Bronchial epithelial cell (primary cell): ENCODE measurements around the gene WDFY4. TPM values are rescaled to one million over a fixed set of nuclear protein-coding genes. Genes with fewer than 3 reads are reported as not detected.

Experiments used
- DNase-seq: peaks from one replicate; pipeline ENCODE4 v3.0.0-alpha.2; 2010; ENCODE audit warnings: low read depth
- FAIRE-seq: peaks from 2 replicates; lab custom pipeline; 2011; peaks lifted over from hg19 to GRCh38; lab: Jason Lieb, UNC
- H3K27me3 ChIP-seq: 2 replicates; pipeline ENCODE4 v1.5.1; 2011; ENCODE audit warnings: low read length; ENCODE audit not compliant: control insufficient read depth, insufficient read depth
- H3K36me3 ChIP-seq: 2 replicates; pipeline ENCODE4 v1.5.1; 2011; ENCODE audit warnings: low read length; ENCODE audit not compliant: control insufficient read depth, insufficient read depth
- H3K4me3 ChIP-seq: 2 replicates; pipeline ENCODE4 v1.5.1; 2011; ENCODE audit warnings: mild to moderate bottlenecking, low read depth, low read length, control low read depth
- total RNA-seq: library from RNA; depleted of rRNA; stranded (reverse); fragments of >200 nt; gene quantifications from 2 replicates; pipeline ENCODE4 v1.2.1, GENCODE V29; 2014
- TF ChIP-seq, protein P1 (sequence below): IDR thresholded peaks from 2 replicates; pipeline ENCODE4 v1.5.1; 2011; ENCODE audit warnings: mild to moderate bottlenecking, moderate library complexity, low read length, control low read depth, inconsistent platforms; ENCODE audit not compliant: insufficient read depth, severe bottlenecking

Gene WDFY4
- total RNA-seq, 1 donor from 2014 or later = under 0.01 TPM

DNA sequence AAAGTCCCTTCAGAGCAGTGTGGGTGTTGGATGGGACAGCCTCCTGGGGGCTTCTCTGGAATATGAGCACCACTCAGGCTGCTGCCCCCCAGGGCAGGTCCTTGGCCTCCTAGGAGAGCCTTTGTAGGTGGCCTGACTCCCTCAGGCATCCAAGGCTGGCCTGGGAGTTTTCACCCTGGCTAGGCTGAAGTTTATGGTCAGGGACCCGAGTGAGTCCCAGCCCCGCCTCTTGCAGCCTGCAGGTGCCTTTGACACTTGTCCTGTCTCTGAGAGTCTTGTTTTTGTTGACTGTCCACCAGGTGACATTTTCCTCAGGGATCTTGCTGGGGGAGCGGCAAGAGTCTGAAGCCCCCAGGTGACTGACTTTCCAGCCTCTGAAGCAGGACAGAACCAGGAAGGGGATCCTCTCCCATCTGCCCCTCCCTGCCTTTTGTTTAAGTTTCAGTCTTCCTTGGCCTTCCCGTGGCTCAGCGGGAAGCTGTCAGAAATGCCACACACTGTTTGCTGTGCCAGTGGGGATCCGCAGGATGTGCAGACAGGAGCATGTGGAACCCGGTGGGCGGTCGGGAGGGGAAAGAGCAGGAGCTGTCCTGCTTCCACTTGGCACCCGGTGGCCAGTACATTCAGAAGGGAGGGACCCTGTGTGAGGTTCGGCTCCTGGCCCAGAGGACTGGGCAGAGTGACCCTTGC is 195.5 kb downstream of the WDFY4 start:
- TF ChIP-seq, protein P1, sequence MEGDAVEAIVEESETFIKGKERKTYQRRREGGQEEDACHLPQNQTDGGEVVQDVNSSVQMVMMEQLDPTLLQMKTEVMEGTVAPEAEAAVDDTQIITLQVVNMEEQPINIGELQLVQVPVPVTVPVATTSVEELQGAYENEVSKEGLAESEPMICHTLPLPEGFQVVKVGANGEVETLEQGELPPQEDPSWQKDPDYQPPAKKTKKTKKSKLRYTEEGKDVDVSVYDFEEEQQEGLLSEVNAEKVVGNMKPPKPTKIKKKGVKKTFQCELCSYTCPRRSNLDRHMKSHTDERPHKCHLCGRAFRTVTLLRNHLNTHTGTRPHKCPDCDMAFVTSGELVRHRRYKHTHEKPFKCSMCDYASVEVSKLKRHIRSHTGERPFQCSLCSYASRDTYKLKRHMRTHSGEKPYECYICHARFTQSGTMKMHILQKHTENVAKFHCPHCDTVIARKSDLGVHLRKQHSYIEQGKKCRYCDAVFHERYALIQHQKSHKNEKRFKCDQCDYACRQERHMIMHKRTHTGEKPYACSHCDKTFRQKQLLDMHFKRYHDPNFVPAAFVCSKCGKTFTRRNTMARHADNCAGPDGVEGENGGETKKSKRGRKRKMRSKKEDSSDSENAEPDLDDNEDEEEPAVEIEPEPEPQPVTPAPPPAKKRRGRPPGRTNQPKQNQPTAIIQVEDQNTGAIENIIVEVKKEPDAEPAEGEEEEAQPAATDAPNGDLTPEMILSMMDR = no peak

DNA sequence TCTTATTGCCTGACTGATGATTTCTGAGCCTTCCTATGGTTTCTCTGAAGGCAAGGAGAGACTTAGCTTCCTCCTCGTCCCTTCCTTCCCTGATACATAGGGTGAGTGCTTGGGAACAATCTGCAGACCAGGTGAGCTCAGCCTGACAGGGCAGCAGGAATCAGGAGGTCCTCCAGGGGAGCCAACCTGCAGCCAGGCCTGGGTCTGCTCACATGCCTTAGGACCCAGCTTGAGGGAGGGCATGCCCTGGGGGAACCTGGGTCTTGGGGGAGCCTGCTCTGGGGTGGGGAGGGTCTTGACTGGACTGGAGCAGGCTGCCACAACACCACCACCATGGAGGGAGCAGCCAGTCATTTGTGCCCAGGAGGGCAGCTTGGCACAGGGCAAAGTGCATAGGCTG is 197.3 kb downstream of the WDFY4 start:
- Histone ChIP-seq H3K4me3 (no peak overlapping the region), H3K27me3 (no peaks in the 10 kb centered on the region), H3K36me3 (no peaks in the 10 kb centered on the region)
- DNase-seq (no peak), FAIRE-seq (no peak)
- TF ChIP-seq, protein P1 = no peak

More for the DNA sequence above, 195.5 kb downstream of the WDFY4 start:
- no peak overlapping the region for H3K4me3 ChIP-seq
- DNase-seq (no peak), FAIRE-seq (no peak)
- no peaks in the 10 kb centered on the region for H3K36me3 ChIP-seq
- H3K27me3 ChIP-seq = no peaks in the 10 kb centered on the region

DNA sequence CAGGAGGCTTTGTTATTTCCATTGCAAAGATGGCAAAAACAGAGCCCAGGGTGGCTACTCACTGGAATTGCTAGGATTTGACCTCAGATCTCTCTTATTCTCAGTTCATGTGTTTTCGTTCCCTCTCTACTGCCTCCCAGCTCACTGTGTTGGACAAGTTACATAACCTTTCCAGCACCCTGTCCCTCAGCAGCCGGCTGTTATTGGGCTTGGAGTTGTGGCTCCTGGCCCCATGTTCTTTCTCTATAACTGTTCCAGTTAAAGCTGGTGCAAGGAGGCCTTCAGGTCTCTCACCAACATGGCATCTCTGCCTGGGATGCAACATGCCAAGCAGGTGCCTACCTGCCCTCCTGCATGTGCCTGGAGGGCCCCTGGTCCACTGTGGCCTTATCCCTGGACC is 198.2 kb downstream of the WDFY4 start:
- Histone ChIP-seq H3K27me3 (no peaks in the 10 kb centered on the region), H3K36me3 (no peaks in the 10 kb centered on the region), H3K4me3 (no peak overlapping the region)
- DNase-seq (no peak), FAIRE-seq (no peak)
- TF ChIP-seq, protein P1 = no peak

DNA sequence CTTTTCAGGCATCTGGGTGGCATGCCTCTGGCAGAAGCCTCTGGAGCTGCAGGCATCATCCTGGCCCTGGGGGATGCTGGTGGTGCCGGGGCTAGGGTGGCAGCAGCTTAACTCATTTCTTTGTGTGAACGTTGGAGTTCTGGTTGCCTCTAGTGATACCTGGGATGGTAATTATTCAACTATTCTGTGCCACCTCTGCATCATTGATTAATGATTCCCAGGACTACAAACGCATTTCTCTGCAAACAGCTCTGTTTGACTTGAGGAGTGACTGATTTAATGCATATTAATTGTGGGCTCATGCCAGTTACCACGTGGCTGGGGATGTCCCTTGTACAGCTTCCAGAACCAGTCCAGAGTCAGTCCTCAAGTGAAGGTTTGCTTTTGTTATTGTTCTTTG is 199.0 kb downstream of the WDFY4 start:
- H3K27me3 ChIP-seq = no peaks in the 10 kb centered on the region
- no peaks in the 10 kb centered on the region for H3K36me3 ChIP-seq
- no peak overlapping the region for H3K4me3 ChIP-seq
- FAIRE-seq (no peak), DNase-seq (no peak)
- TF ChIP-seq, protein P1 = no peak

DNA sequence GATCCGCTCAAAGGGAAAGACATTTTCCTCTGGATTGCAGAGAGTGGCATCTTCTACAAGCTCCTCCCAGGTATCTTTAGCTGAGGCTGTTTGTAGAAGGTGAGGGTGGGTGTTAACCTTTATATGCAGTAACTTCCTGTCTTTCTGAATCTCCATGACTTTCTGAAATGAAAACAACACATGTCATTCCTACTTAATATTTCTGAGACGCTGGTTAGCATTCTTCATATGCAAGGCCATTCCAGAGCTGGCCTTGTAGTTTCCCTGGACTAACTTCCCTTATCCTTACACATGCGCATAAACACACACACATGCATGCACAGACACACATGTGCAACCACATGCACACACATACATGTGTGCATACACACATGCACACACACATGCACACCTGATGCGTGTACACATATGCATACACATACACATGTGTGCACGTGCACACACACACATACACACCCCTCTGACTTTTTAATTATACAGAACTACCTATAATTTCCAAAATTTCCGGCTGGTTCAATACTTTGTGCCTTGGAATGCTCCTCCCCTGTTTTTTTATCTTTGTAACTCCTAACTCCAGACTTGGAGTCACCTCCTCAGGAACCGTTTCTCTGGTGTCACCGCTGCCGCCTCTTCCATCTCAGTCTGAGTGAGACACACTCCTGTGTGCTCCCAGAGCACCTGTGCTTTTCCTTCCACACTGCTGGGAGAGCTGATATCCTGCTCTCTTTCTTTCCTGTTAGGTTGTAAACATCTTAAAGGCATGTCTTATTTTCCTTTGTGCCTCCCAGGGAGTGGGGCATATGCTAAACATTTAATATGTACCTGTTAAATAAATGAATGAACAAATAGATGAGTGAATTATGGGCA is 199.7 kb downstream of the WDFY4 start:
- FAIRE-seq = no peak
- TF ChIP-seq, protein P1 = no peak
- no peak for DNase-seq
- H3K4me3 ChIP-seq = no peak overlapping the region
- H3K27me3 ChIP-seq = no peaks in the 10 kb centered on the region
- H3K36me3 ChIP-seq = no peaks in the 10 kb centered on the region
